H1 (cell line): ENCODE measurements around the gene HYDIN. TPM values are rescaled to one million over a fixed set of nuclear protein-coding genes. Genes with fewer than 3 reads are reported as not detected.

ENCODE experiments used
- CTCF ChIA-PET: fragments of 300-600 bp; sonication (Branson Sonifier 250); formaldehyde crosslinking; loops from one replicate; lab custom pipeline; 2021; ENCODE audit not compliant: partially characterized antibody; lab: Charles Lee
- POLR2A ChIA-PET: fragments of 300-600 bp; sonication (Branson Sonifier 250); formaldehyde crosslinking; loops from one replicate; lab custom pipeline; 2021; ENCODE audit warnings: inconsistent platforms; ENCODE audit not compliant: partially characterized antibody; lab: Charles Lee
- DNase-seq, 2 experiments: peaks; one replicate each; pipeline versions ENCODE4 v3.0.0 to v3.0.0-alpha.2; 2010 to 2022; ENCODE audit warnings: low spot score in 2 of 2, low read depth in 1 of 2, mixed read lengths in 1 of 2
- FAIRE-seq: peaks from 2 replicates; lab custom pipeline; 2011; peaks lifted over from hg19 to GRCh38; lab: Jason Lieb, UNC
- H2AFZ ChIP-seq: 2 replicates; pipeline ENCODE4 v1.8.1; 2012; ENCODE audit warnings: low read length, inconsistent platforms
- H2AK5ac ChIP-seq: 2 replicates; pipeline ENCODE4 v1.6.1; 2013; ENCODE audit warnings: low read depth, low read length
- H2BK120ac ChIP-seq: replicated peaks from 2 replicates; pipeline ENCODE3; 2013; ENCODE audit warnings: low read depth, low read length, inconsistent platforms
- H2BK12ac ChIP-seq: 2 replicates; pipeline ENCODE4 v1.6.1; 2013; ENCODE audit warnings: low read depth, low read length
- H2BK15ac ChIP-seq: 2 replicates; pipeline ENCODE4 v1.6.1; 2013; ENCODE audit warnings: low read length
- H2BK20ac ChIP-seq: 2 replicates; pipeline ENCODE4 v1.6.1; 2013; ENCODE audit warnings: low read length
- H2BK5ac ChIP-seq: 2 replicates; pipeline ENCODE4 v1.6.1; 2013; ENCODE audit warnings: low read depth, low read length
- H3K14ac ChIP-seq: 2 replicates; pipeline ENCODE4 v1.6.1; 2013; ENCODE audit warnings: inconsistent platforms; ENCODE audit not compliant: insufficient read length
- H3K18ac ChIP-seq: 2 replicates; pipeline ENCODE4 v1.6.1; 2013; ENCODE audit warnings: low read length; ENCODE audit errors: extremely low read depth
- H3K23ac ChIP-seq: 2 replicates; pipeline ENCODE4 v1.6.1; 2013; ENCODE audit warnings: inconsistent platforms; ENCODE audit not compliant: insufficient read length
- H3K23me2 ChIP-seq: 2 replicates; pipeline ENCODE4 v1.6.1; 2013; ENCODE audit warnings: low read depth, low read length
- H3K27ac ChIP-seq: 2 replicates; pipeline ENCODE4 v1.6.1; 2011; ENCODE audit warnings: low read depth, low read length, inconsistent platforms
- H3K27me3 ChIP-seq, 4 experiments: replicated peaks in 1 of 4; 1 replicate in 1 of 4; 2 replicates in 3 of 4; pipeline versions ENCODE4 v1.6.1 to v1.8.1; 2011 to 2013; ENCODE audit warnings: low read length in 3 of 4, mild to moderate bottlenecking in 3 of 4, inconsistent platforms in 2 of 4, mixed read lengths in 2 of 4, moderate library complexity in 1 of 4; ENCODE audit not compliant: control insufficient read depth in 3 of 4, insufficient read depth in 3 of 4; ENCODE audit errors: extremely low read depth in 1 of 4
- H3K36me3 ChIP-seq, 4 experiments: 2 replicates each; pipeline versions ENCODE4 v1.6.1 to v1.8.1; 2011 to 2013; ENCODE audit warnings: mild to moderate bottlenecking in 4 of 4, low read length in 3 of 4, moderate library complexity in 2 of 4, control low read depth in 1 of 4, inconsistent platforms in 1 of 4; ENCODE audit not compliant: insufficient read depth in 4 of 4, control insufficient read depth in 2 of 4
- H3K4ac ChIP-seq: replicated peaks from 2 replicates; pipeline ENCODE3; 2013; ENCODE audit warnings: low read length, low read depth, mixed read lengths, inconsistent platforms; ENCODE audit not compliant: insufficient read length
- H3K4me1 ChIP-seq, 4 experiments: replicated peaks in 1 of 4; 1 replicate in 1 of 4; 2 replicates in 3 of 4; pipeline versions ENCODE4 v1.6.1 to v1.8.1; 2011 to 2013; ENCODE audit warnings: low read length in 3 of 4, inconsistent platforms in 2 of 4, mixed read lengths in 1 of 4; ENCODE audit not compliant: insufficient read depth in 4 of 4, control insufficient read depth in 3 of 4
- H3K4me2 ChIP-seq, 2 experiments: 2 replicates each; pipeline versions ENCODE4 v1.6.1 to v1.8.1; 2011 to 2013; ENCODE audit warnings: low read depth in 2 of 2, low read length in 2 of 2, control low read depth in 1 of 2, inconsistent platforms in 1 of 2, mild to moderate bottlenecking in 1 of 2; ENCODE audit not compliant: insufficient read depth in 1 of 2
- H3K4me3 ChIP-seq, 4 experiments: fragments of 200-600, 300-600 bp in 1 of 4; sonication (generic), shearing (Covaris generic), sonication (Bioruptor Twin) in 1 of 4; 2 replicates each; pipeline versions ENCODE4 v1.5.1 to v1.8.1; 2011 to 2016; ENCODE audit warnings: low read length in 4 of 4, low read depth in 3 of 4, control low read depth in 2 of 4, inconsistent platforms in 2 of 4, mild to moderate bottlenecking in 2 of 4, mixed read lengths in 1 of 4, moderate library complexity in 1 of 4; ENCODE audit not compliant: insufficient read depth in 2 of 4; ENCODE audit errors: extremely low read depth in 1 of 4
- H3K56ac ChIP-seq: replicated peaks from 2 replicates; pipeline ENCODE3; 2013; ENCODE audit warnings: low read depth, mild to moderate bottlenecking, mixed read lengths, low read length, inconsistent platforms; ENCODE audit not compliant: insufficient read length
- H3K79me1 ChIP-seq: 2 replicates; pipeline ENCODE4 v1.6.1; 2013; ENCODE audit warnings: low read depth, low read length, control low read depth
- H3K79me2 ChIP-seq, 2 experiments: 2 replicates each; pipeline versions ENCODE4 v1.6.1 to v1.8.1; 2012 to 2013; ENCODE audit warnings: low read length in 2 of 2, mild to moderate bottlenecking in 2 of 2, inconsistent platforms in 1 of 2; ENCODE audit not compliant: insufficient read depth in 2 of 2, control insufficient read depth in 1 of 2
- H3K9ac ChIP-seq, 4 experiments: replicated peaks in 1 of 4; 1 replicate in 1 of 4; 2 replicates in 3 of 4; pipeline versions ENCODE4 v1.6.1 to v1.8.1; 2011 to 2013; ENCODE audit warnings: low read depth in 3 of 4, low read length in 3 of 4, control low read depth in 2 of 4, mild to moderate bottlenecking in 2 of 4, moderate library complexity in 2 of 4, inconsistent platforms in 1 of 4; ENCODE audit errors: extremely low read depth in 1 of 4
- H3K9me3 ChIP-seq, 2 experiments: 2 replicates each; pipeline versions ENCODE4 v1.6.1 to v1.8.1; 2012 to 2013; ENCODE audit warnings: mild to moderate bottlenecking in 2 of 2, moderate library complexity in 2 of 2, control low read depth in 1 of 2, inconsistent platforms in 1 of 2, low read depth in 1 of 2, low read length in 1 of 2, mixed read lengths in 1 of 2; ENCODE audit not compliant: insufficient read depth in 2 of 2
- H4K20me1 ChIP-seq, 2 experiments: replicated peaks in 1 of 2; 2 replicates each; pipeline versions ENCODE3 to v1.8.1; 2011 to 2013; ENCODE audit warnings: inconsistent platforms in 2 of 2, low read length in 2 of 2, mild to moderate bottlenecking in 1 of 2; ENCODE audit not compliant: insufficient read depth in 2 of 2, control insufficient read depth in 1 of 2
- H4K5ac ChIP-seq: 2 replicates; pipeline ENCODE4 v1.6.1; 2013; ENCODE audit warnings: low read length, low read depth, mixed read lengths, inconsistent platforms; ENCODE audit not compliant: insufficient read length
- H4K8ac ChIP-seq: 2 replicates; pipeline ENCODE4 v1.8.0; 2013; ENCODE audit warnings: mild to moderate bottlenecking, moderate library complexity, low read length, inconsistent platforms; ENCODE audit not compliant: insufficient read depth; ENCODE audit errors: extremely low read depth
- H4K91ac ChIP-seq: replicated peaks from 2 replicates; pipeline ENCODE3; 2013; ENCODE audit warnings: low read length, mixed read lengths, inconsistent platforms; ENCODE audit not compliant: insufficient read length
- ATF2 ChIP-seq: IDR thresholded peaks from 2 replicates; pipeline ENCODE4 v1.6.1; 2012; ENCODE audit warnings: low read length, inconsistent platforms
- GTF2F1 ChIP-seq: IDR thresholded peaks from 2 replicates; pipeline ENCODE4 v1.6.1; 2012; ENCODE audit warnings: low read depth, low read length, improper control_type of control experiment, borderline replicate concordance
- KDM5A ChIP-seq: fragments of 200-600 bp; IDR thresholded peaks from 2 replicates; pipeline ENCODE4 v1.7.1; 2012; ENCODE audit warnings: mild to moderate bottlenecking, low read length, inconsistent platforms, mixed read lengths
- MAFK ChIP-seq: IDR thresholded peaks from 2 replicates; pipeline ENCODE4 v1.6.1; 2012; ENCODE audit warnings: low read depth, mild to moderate bottlenecking, improper control_type of control experiment, low read length
- NRF1 ChIP-seq: IDR thresholded peaks from 2 replicates; pipeline ENCODE4 v1.6.1; 2011; ENCODE audit warnings: mild to moderate bottlenecking, low read depth, low read length, improper control_type of control experiment
- POU5F1 ChIP-seq: IDR thresholded peaks from 2 replicates; pipeline ENCODE4 v1.6.1; 2011; ENCODE audit warnings: low read depth, mild to moderate bottlenecking, low read length, moderate library complexity
- RFX5 ChIP-seq: IDR thresholded peaks from 2 replicates; pipeline ENCODE4 v1.6.1; 2011; ENCODE audit warnings: low read depth, low read length, improper control_type of control experiment, borderline replicate concordance
- RNF2 ChIP-seq: fragments of 200-900, 300-1000 bp; sonication (generic); IDR thresholded peaks from 2 replicates; pipeline ENCODE4 v1.7.1; 2016; ENCODE audit warnings: borderline replicate concordance, low read depth, mild to moderate bottlenecking, antibody characterized with exemption, low read length; ENCODE audit not compliant: poor library complexity, severe bottlenecking; ENCODE audit errors: missing control alignments
- SIRT6 ChIP-seq: IDR thresholded peaks from one replicate; pipeline ENCODE4 v1.7.1; 2012; ENCODE audit warnings: low read length, inconsistent platforms
- SIX5 ChIP-seq: IDR thresholded peaks from 2 replicates; pipeline ENCODE4 v1.6.1; 2011; ENCODE audit warnings: mild to moderate bottlenecking, low read depth, low read length
- SP1 ChIP-seq: IDR thresholded peaks from 2 replicates; pipeline ENCODE4 v1.6.1; 2011; ENCODE audit warnings: low read depth, low read length
- SP4 ChIP-seq: IDR thresholded peaks from 2 replicates; pipeline ENCODE4 v1.6.1; 2012; ENCODE audit warnings: low read length, inconsistent platforms
- TAF1 ChIP-seq: IDR thresholded peaks from 2 replicates; pipeline ENCODE4 v1.6.1; 2011; ENCODE audit warnings: mild to moderate bottlenecking, low read depth, low read length
- WGBS, 2 experiments: shearing (Covaris generic) in 1 of 2; methylation state at CpG; one replicate each; pipeline versions ENCODE4 v1.1.6 to v1.1.7; 2013 to 2015; ENCODE audit warnings: low lambda C conversion rate in 2 of 2, mixed read lengths in 2 of 2, inconsistent platforms in 1 of 2, low coverage in 1 of 2, missing lambda C conversion rate in 1 of 2; ENCODE audit not compliant: insufficient replicate concordance in 2 of 2, insufficient coverage in 1 of 2, insufficient read length in 1 of 2; ENCODE audit errors: extremely low coverage in 1 of 2, missing lambda C conversion rate in 1 of 2; 5-methylcytosine and 5-hydroxymethylcytosine counted together
- polyA plus RNA-seq, 7 experiments: library from polyadenylated mRNA; depleted of rRNA in 3 of 7; stranded (reverse) in 5 of 7; unstranded in 2 of 7; fragments of >200 nt in 5 of 7; fragments of 200-250 nt in 2 of 7; gene quantifications; 1 replicate in 5 of 7; 2 replicates in 1 of 7; 4 replicates in 1 of 7; pipeline versions ENCODE4 v1.2.1 to v1.2.3, GENCODE V29; 2011 to 2013; ENCODE audit warnings: missing spikeins in 2 of 7, mixed read lengths in 2 of 7
- total RNA-seq: library from RNA; stranded (reverse); fragmentation: NEBNext Ultra II Directional; extraction: Animal tissue kit (Norgen Biotek cat#: 25700); gene quantifications from 2 replicates; pipeline ENCODE4 v1.2.1, GENCODE V29; 2021

HYDIN gene
- total and polyA plus RNA-seq, 2 of the 8 experiments (the other 6 are each of a cell fraction or from before 2014, with no cell fraction given), result 1.1 to 1.8 TPM

GRCh38 chr16:71258372-71258771 lies 27.9 kb upstream of the HYDIN start:
- Histone ChIP-seq H2AK5ac (no peak overlapping the region), H3K56ac (no peak overlapping the region), H3K4me3 (no peak overlapping the region), H3K9me3 (0 out of 4 replicates have a peak, but pooled peaks cover 0 to 2% of the 10 kb centered on the region in 2 experiments), H3K9ac (no peak overlapping the region), H2BK12ac (no peak overlapping the region), H3K79me1 (no peaks in the 10 kb centered on the region), H3K4me1 (peaks cover 0 to 10% (median 5%) of the 10 kb centered on the region in 4 experiments; a peak in 3 of 7 replicates), H4K91ac (no peak overlapping the region), H3K27me3 (no peaks in the 10 kb centered on the region; a peak in 1 of 7 replicates), H2AFZ (no peak overlapping the region), H2BK120ac (no peak overlapping the region), H4K20me1 (no peaks in the 10 kb centered on the region), H3K23me2 (no peaks in the 10 kb centered on the region; the same call in 1 of the 2 replicates), H2BK5ac (no peak overlapping the region), H3K4me2 (no peak overlapping the region), H3K79me2 (no peaks in the 10 kb centered on the region), H2BK15ac (no peak overlapping the region), H2BK20ac (no peak overlapping the region), H3K36me3 (no peaks in the 10 kb centered on the region), H3K18ac (no peak overlapping the region), H3K4ac (no peak overlapping the region), H4K5ac (no peak overlapping the region), H3K14ac (no peak overlapping the region), H3K27ac (no peak overlapping the region), H4K8ac (no peak overlapping the region), H3K23ac (no peak overlapping the region)
- ChIA-PET POLR2A (no interaction called here), CTCF (interaction anchor here (0.9 to 1.4 kb wide), 2 partner anchors 9 to 17 kb away, joined by 4 to 6 read pairs; no protein-coding TSS in a partner anchor)
- WGBS, 2 experiments, result 76% methylated on average over 1 of the region's 1 CpG; no CpG with 5 or more reads in 1 of the 2 experiments
- DNase-seq (no peak), FAIRE-seq (no peak)
- TF ChIP-seq SIRT6 (no peak), TAF1 (no peak), GTF2F1 (no peak), ATF2 (no peak), SP1 (no peak), SP4 (no peak), RNF2 (no peak), POU5F1 (no peak), NRF1 (no peak), KDM5A (no peak), RFX5 (no peak), SIX5 (no peak), MAFK (no peak)
